SW 1271 (cell line): ENCODE results near the gene CD40.

Experiments
- DNase-seq, 2 experiments: peaks; one replicate each; lab custom pipeline; 2025; lab: John Stamatoyannopoulos, UW

Gene CD40

GRCh38 chr20:46173652-46174468 lies 55.7 kb downstream of the CD40 start:
- DNase-seq: no peak

- peak in 1 of 2 experiments; percentile 41 for DNase-seq
These were observed 56.5 kb downstream of the CD40 start for GRCh38 chr20:46174469-46175126.

- no peak for DNase-seq
These were observed 57.0 kb downstream of the CD40 start for GRCh38 chr20:46175127-46175494.

- DNase-seq: no peak
These were observed 58.7 kb downstream of the CD40 start for GRCh38 chr20:46176739-46177378.

GRCh38 chr20:46177768-46178167 lies 59.7 kb downstream of the CD40 start:
- DNase-seq: no peak

- no peak for DNase-seq
These were observed 60.8 kb downstream of the CD40 start for GRCh38 chr20:46178891-46179290.
